ENCODE data around the gene PPP2CA. TPM values are rescaled to one million over a fixed set of nuclear protein-coding genes. Genes with fewer than 3 reads are reported as not detected.
A peak's percentile ranks its signal among the peaks of the same experiment; 100 is the strongest.

The PPP2CA gene
- total and polyA plus RNA-seq, 2 of the 13 experiments (the other 11 are each of a cell fraction or from before 2014, with no cell fraction given), result 82.4 to 171 TPM

DNA sequence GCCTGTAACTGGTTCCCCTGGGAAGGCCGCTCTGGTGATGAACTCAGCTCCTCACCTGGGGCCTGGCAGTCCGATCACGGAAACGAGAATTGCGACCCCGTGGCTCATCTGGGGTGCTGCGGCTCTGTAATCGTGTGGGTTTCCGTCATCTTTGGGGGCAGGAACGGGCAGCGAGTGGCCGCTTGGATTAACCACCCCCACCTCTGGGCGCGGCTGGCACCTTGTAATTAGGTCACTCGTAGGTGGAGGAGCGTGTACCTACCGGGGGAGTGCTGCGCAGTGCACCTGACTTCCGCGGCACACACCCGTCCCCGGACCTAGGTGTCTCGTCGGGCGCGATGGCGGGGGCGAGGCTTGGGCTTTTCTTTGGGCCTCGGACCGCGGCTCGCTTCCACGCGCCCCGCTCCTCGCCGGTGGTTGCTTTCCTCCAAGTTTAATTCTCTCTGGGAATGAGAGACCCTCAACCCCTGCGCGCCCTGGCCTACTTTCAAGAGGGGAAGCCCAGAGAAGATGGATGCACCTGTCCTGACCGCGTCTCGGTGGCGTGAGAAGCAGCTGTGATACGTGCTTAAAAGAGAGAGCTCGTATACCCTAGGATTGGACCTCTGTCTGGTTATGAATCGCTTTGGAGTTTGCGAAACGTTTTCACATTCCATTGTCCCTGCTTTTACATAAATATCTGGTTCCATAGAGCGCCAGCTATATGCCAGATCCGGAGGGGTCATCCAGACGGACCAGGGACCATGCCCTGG, 744 bp upstream of the PPP2CA start (continued):
- TF ChIP-seq, protein P1, sequence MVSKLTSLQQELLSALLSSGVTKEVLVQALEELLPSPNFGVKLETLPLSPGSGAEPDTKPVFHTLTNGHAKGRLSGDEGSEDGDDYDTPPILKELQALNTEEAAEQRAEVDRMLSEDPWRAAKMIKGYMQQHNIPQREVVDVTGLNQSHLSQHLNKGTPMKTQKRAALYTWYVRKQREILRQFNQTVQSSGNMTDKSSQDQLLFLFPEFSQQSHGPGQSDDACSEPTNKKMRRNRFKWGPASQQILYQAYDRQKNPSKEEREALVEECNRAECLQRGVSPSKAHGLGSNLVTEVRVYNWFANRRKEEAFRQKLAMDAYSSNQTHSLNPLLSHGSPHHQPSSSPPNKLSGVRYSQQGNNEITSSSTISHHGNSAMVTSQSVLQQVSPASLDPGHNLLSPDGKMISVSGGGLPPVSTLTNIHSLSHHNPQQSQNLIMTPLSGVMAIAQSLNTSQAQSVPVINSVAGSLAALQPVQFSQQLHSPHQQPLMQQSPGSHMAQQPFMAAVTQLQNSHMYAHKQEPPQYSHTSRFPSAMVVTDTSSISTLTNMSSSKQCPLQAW (CRISPR knock-in tag; IDR thresholded peaks at IDR 0.05), result 0 out of 2 replicates have a peak, but pooled peaks have one; percentile 14
- TF ChIP-seq YEATS2 (CRISPR knock-in tag; IDR thresholded peaks at IDR 0.05; ENCODE audit: borderline replicate concordance), result peak; percentile 30; the same call in 1 of the 2 replicates
- no peak; the same call in 1 of the 2 replicates for TF ChIP-seq POLR2AphosphoS5 (IDR thresholded peaks at IDR 0.05; ENCODE audit: low read depth, low read length)
- TF ChIP-seq ZNF569 (CRISPR knock-in tag; IDR thresholded peaks at IDR 0.05; ENCODE audit: borderline replicate concordance), result no peak
- TF ChIP-seq JUNB (CRISPR knock-in tag; IDR thresholded peaks at IDR 0.05; ENCODE audit: borderline replicate concordance), result no peak
- TF ChIP-seq ZFY (CRISPR knock-in tag; IDR thresholded peaks at IDR 0.05), result peak; percentile 86
- no peak for TF ChIP-seq SMAD1 (CRISPR knock-in tag; IDR thresholded peaks at IDR 0.05; ENCODE audit: borderline replicate concordance, low read depth)
- TF ChIP-seq, protein P2, sequence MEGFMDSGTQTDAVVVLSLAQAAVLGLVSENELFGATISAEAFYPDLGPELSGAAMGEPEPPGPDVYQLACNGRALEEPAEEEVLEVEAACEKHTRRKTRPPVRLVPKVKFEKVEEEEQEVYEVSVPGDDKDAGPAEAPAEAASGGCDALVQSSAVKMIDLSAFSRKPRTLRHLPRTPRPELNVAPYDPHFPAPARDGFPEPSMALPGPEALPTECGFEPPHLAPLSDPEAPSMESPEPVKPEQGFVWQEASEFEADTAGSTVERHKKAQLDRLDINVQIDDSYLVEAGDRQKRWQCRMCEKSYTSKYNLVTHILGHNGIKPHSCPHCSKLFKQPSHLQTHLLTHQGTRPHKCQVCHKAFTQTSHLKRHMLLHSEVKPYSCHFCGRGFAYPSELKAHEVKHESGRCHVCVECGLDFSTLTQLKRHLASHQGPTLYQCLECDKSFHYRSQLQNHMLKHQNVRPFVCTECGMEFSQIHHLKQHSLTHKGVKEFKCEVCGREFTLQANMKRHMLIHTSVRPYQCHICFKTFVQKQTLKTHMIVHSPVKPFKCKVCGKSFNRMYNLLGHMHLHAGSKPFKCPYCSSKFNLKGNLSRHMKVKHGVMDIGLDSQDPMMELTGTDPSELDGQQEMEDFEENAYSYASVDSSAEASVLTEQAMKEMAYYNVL (CRISPR knock-in tag; IDR thresholded peaks at IDR 0.05; ENCODE audit: borderline replicate concordance), result no peak
- no peak for TF ChIP-seq ZNF333 (CRISPR knock-in tag; IDR thresholded peaks at IDR 0.05; ENCODE audit: borderline replicate concordance)
- no peak for TF ChIP-seq KDM6A (CRISPR knock-in tag; IDR thresholded peaks at IDR 0.05; ENCODE audit: low read depth)
- TF ChIP-seq ZNF292 (CRISPR knock-in tag; IDR thresholded peaks at IDR 0.05; ENCODE audit: borderline replicate concordance, low read depth), result no peak; the same call in 1 of the 2 replicates
- TF ChIP-seq, protein P3, sequence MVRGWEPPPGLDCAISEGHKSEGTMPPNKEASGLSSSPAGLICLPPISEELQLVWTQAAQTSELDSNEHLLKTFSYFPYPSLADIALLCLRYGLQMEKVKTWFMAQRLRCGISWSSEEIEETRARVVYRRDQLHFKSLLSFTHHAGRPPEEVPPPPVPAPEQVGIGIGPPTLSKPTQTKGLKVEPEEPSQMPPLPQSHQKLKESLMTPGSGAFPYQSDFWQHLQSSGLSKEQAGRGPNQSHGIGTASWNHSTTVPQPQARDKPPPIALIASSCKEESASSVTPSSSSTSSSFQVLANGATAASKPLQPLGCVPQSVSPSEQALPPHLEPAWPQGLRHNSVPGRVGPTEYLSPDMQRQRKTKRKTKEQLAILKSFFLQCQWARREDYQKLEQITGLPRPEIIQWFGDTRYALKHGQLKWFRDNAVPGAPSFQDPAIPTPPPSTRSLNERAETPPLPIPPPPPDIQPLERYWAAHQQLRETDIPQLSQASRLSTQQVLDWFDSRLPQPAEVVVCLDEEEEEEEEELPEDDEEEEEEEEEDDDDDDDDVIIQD (CRISPR knock-in tag; IDR thresholded peaks at IDR 0.05; ENCODE audit: low read depth), result no peak
- TF ChIP-seq EP300 (IDR thresholded peaks at IDR 0.05; ENCODE audit: low read depth in 2 of 2, low read length in 2 of 2), result no peak
- TF ChIP-seq EP300 (CRISPR knock-in tag; IDR thresholded peaks at IDR 0.05; ENCODE audit: borderline replicate concordance), result no peak
- no peak for TF ChIP-seq NFKBIZ (CRISPR knock-in tag; IDR thresholded peaks at IDR 0.05)
- TF ChIP-seq ZSCAN21 (CRISPR knock-in tag; IDR thresholded peaks at IDR 0.05; ENCODE audit: borderline replicate concordance), result no peak
- no peak for TF ChIP-seq ZNF234 (CRISPR knock-in tag; conservative IDR thresholded peaks at IDR 0.05)
- TF ChIP-seq ZNF550 (CRISPR knock-in tag; IDR thresholded peaks at IDR 0.05; ENCODE audit: borderline replicate concordance), result no peak
- no peak for TF ChIP-seq KMT2A (CRISPR knock-in tag; IDR thresholded peaks at IDR 0.05)
- TF ChIP-seq ELF4 (CRISPR knock-in tag; IDR thresholded peaks at IDR 0.05; ENCODE audit: borderline replicate concordance), result no peak; the same call in 1 of the 2 replicates
- TF ChIP-seq, protein P4, sequence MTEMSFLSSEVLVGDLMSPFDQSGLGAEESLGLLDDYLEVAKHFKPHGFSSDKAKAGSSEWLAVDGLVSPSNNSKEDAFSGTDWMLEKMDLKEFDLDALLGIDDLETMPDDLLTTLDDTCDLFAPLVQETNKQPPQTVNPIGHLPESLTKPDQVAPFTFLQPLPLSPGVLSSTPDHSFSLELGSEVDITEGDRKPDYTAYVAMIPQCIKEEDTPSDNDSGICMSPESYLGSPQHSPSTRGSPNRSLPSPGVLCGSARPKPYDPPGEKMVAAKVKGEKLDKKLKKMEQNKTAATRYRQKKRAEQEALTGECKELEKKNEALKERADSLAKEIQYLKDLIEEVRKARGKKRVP (CRISPR knock-in tag; IDR thresholded peaks at IDR 0.05), result no peak
- TF ChIP-seq ZNF614 (CRISPR knock-in tag; IDR thresholded peaks at IDR 0.05; ENCODE audit: borderline replicate concordance), result no peak
- TF ChIP-seq FOXA3 (CRISPR knock-in tag; IDR thresholded peaks at IDR 0.05), result no peak
- no peak for TF ChIP-seq TEAD3 (CRISPR knock-in tag; optimal IDR thresholded peaks at IDR 0.05; ENCODE audit: borderline replicate concordance)

Data from HepG2 (cell line).